HuH-7 (cell line): ENCODE measurements around the gene MRPL12.
"Not testable (repeated sequence)": the region's sequence is repeated elsewhere in the genome, so short reads cannot be mapped to it uniquely, and the experiment has no call there.

Source experiments
- DNase-seq: peaks from one replicate; pipeline ENCODE4 v3.0.0; 2011; ENCODE audit warnings: low spot score

The MRPL12 gene

DNA sequence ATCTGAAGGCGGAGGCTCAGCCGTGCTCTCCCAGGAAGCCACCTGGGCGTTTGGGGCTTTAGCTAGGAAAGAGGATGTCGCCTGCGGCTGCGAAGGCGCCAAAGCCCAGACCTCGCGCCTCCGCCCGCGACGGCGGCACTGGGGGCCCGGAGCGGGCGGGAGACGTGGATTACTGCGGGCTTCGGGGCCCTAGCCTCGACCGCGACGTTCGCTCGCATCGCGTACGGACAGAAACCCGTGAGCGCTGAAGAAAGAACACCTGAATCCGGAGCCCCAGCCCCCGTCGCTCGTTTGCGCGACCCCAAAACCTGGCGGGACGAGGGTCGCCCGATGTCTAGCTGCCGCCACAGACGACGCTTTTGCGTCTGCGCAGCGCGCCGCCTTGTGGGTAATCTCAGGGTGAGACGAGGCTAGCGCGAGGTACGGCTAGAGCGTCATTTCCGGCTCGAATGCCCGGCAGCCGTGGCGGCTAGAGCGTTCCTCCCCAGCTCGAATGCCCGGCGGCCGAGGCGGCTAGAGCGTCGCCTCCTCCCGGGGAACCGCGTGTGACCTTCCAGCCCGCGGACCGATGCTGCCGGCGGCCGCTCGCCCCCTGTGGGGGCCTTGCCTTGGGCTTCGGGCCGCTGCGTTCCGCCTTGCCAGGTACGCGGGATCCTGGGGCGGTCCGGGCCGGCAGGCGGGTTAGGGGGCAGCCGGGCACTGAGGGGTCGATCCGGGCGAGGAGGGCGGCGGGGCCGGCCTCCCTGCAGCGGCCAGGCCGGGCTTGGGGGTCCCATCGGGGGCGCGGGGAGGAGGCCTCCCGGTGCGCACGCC, at the start of gene MRPL12:
MRPL12 (plus strand) TSS at position 434 of the 813 bp plus-strand sequence; CDS start at position 569, 135 bp downstream.
- DNase-seq = peak; percentile 99

DNA sequence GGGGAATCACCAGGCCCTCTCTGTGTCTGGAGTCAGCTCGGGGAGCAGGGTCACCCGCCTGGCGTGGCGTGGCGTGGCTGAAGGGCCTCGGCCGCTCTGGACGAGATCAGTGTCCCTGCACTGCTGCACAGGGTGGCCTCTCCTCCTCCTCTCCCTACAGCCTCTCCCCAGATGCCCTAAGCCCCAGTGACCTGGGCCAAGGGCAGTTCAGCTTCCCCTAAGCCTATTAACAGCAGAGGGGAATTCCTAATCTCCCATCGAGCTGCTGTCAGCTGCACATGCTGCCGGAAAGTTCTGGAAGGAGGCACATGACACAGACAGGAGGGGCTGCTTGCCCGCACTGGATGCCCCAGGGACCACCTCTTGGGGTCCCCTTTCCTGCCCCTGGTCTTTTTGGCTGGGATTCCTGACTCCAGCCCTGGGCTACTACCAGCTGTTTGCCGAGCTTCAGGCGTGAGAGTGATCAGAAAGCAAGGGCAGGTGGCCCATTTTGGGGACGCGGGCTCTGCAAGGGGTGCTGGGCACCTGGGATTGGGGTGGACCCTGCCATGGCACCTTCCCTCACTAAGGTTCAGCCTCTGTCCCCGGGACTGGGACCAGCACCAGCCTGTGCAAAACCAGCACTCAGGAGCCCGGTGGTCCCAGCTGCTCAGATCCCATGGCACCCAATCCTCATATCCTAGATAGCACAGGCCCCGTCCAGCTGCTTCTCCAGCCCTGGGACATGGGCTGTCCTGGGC, 47.6 kb upstream of the MRPL12 start:
- no peak for DNase-seq

DNA sequence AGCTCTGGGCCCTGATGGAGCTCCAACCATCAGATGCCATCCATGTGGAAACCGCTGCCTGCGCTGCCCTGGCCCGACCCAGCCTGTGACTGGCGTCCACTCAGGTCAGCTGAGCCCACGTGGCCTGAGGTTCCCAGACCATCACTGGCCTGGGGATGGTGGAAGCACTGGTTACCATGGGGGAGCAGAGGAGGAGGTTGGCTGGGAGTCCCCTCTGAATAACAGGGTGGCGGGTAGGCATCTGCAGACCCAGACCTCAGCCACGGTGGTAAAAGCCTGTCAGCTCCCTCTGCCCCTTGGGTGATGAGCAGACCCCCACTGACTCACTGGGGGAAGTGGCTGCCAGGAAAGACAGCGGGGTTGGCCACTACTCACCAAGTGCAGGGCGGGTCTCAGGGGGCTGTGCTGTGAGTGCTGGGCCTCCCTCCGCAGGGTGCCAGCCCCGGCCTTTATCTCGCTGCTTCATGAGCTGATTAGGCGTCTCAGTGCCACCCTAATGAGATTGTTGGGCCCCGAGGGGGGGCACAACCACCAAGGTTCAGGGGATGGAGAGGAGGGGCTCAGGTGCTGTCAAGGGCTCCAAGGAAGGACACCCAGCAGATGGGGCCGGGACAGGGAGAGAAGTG, 46.9 kb upstream of the MRPL12 start, which contains the start of gene PDE6G:
PDE6G (minus strand) TSS at position 425 of the 626 bp plus-strand sequence. CDS start 3,237 bp downstream, outside the sequence.
- DNase-seq = no peak

DNA sequence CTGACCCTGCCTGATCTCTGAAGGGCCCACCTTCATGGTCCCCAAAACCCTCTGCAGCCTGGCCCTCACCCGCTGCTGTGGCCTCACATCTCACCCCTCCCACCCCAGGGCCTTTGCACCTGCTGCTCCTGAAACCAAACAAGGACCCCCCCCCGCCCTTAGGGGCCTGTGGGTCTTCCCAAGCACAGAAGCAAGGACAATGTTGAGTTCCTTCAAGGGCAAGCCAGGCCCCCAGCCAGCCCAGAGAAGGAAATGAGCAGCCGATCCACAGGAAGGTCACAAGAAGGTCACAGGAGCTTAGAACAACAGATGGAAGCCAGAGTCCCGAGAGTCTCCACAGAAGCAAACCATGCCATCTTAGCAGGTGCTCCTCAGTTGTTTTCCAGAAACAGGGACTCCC, 46.3 kb upstream of the MRPL12 start:
- no peak for DNase-seq

DNA sequence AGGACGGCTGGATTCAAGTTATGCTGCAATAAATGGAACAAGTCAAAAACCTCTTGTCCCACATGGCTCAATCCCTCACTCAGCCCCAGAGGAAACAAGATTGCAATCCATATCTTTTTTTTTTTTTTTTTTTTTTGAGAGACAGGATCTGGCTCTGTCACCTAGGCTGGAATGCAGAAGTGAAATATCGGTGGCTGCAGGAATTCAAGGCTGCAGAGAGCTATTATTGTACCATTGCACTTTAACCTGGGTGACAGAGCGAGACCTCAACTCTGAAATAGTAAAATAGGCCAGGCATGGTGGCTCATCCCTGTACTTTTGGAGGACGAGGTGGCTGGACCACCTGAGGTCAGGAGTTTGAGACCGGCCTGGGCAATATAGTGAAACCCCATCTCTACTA, 44.1 kb upstream of the MRPL12 start:
- no peak for DNase-seq

DNA sequence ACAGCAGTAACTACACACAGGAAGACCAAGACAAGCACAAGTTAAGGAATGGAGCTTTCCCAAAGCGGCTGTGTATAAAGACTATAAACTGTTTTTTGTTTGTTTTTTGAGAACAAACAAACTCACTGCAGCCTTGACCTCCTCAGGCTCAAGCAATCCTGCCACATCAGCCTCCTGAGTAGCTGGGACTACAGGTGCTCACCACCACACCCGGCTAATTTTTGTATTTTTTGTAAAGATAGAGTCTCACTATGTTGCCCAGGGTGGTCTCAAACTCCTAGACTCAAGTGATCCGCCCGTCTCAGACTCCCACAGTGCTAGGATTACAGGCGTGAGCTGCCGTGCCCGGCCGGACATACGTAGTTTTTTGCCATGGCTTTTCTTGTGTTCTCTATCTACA, 42.7 kb upstream of the MRPL12 start:
- DNase-seq = no peak

DNA sequence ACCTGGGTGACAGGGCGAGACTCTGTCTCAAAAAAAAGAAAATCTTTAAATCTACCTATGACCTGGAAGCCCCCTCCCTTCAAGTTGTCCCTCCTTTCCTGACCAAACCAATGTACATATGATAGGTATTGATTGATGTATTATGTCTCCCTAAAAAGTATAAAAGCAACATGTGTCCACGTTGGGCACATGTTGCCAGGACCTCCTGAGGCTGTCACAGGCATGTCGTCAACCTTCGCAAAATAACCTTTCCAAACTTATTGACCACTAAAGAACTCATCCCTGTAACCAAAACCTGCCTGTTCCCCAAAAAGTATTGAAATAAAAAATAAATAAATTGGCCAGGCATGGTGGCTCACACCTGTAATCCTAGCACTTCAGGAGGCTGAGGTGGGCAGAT, 41.2 kb upstream of the MRPL12 start:
- DNase-seq = no peak

DNA sequence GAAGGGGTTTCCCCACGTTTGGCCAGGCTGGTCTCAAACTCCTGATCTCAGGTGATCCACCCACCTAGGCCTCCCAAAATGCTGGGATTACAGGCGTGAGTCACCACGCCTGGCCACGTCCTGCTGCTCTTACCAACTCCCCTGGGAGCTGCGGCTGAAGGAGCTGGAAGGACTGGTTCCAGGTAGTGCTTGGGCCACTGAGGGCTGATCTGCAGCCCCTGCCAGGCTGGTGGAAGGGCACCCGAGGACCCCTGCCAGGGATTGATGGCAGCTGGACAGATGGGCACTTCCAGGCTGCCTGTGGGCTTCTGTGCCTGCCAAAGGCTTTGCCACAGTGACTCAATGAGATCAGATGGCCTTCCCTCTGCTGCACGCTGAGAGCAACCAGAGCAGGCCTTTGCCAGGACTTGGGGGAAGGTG, 39.1 kb upstream of the MRPL12 start:
- no peak for DNase-seq

DNA sequence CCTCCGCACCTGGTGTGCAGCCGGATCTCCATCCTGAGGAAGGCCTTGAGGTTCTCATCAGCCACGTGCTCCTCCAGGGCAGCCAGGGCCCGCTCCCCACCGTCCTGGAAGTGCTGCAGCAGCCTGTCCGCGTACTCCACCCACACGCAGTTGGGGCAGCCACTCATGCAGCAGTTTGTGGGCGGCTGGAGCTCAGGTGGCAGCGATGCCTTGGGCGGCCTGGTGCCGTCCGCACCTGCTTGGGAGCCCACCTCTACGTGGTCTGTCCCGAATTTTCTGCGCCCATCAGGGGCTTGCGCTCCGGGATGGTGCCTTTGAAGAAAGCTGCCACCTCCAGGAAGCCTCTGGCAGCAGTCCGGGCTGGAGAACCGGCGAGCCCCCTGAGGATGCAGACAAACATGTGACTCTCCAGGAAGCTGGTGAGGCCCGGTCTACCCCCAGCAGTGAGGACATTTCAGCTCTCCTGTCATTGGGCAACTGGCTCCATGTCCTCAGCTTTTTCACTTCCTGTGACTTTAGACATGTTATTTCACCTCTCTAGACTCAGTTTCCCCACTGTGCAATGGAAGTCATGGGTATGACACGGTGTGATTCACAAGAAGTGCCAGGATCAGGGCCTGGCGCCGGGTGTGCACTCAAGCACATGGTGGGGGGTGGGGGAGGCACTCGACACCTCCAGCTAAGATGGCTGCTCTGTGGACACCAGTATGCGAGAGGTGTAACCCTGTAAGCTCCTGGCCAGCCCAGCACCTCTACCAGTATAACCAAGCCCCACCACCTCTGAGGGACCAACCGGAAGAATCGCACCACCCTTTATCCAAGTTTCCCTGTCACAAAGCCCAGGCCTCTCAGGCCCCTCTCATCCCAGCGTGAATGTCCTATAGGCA, 37.7 kb upstream of the MRPL12 start:
- peak; percentile 49 for DNase-seq

DNA sequence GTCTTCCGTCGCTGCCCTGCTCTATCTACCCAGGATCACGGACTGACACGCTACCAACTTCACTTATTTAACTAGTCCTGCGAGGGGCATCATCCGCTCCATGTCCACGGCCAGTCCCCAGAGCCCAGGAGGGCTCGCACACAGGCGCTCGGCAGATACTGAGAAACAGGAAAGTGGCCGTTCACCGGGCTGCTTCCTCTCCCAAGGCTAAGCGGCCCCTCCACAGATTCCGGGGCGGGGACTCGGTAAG, 37.1 kb upstream of the MRPL12 start:
- DNase-seq = no peak

DNA sequence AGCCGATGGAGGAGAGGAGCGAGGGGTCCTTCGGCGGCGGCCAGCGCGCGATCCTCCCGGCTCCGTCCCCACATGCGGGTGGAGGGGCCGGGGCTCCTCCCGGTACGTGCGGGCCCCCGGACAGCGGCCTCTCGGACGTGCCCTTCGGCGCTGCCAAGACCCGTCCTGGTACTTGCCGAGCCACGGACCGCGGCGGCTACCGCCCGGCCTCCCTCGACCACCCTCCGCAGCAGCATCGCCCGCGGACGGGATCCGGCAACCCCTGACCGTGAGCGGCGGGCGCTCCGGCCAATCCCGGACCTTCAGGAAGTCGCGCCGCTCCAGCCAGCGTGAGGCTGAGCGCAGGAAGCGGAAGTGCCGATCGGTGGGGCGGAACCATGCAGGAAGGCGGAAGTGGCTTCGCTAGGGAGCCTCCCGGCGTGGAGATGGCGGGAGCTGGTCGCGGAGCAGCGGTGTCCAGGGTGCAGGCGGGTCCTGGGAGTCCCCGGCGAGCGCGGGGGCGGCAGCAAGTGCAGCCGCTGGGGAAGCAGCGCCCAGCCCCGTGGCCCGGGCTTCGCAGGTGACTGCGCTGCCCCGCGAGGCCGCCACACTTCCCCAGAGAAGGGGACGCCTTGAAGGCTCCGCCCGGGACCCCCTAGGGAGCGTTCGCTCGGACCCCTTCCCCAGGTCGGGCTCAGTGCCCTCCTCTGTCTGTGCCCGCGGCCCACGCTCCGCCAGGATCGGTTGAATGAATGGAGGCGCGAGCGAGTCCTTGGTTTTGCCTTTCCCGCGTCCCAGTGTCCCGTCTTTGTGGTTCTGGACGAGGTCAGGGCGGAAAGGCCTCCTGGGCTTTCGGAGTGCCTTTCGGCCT, 36.6 kb upstream of the MRPL12 start, which contains the start of the genes CCDC137 and OXLD1:
CCDC137 (plus strand) TSS at position 396 of the 850 bp plus-strand sequence; CDS start at position 426, 30 bp downstream.
OXLD1 (minus strand) TSS at position 264 of the 850 bp plus-strand sequence; CDS start at position 236, 28 bp downstream.
- peak; percentile 99 for DNase-seq

DNA sequence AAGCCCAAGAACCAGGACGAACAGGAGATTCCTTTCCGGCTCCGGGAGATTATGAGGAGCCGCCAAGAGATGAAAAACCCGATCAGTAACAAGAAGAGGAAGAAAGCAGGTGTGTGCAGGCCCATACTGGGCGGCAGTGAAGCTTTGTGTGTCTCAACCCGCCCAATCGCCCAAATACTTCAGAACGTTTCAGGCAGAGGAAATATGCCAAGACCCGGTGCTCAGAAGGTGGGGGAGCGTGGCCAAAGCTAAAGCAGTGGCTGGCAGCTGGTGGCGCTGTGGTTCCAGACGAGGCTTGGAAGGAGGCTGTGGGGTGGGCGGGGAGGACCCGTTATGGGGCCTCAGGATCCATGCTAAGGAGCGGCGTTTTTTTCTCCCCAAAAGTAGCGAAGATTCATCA, 35.4 kb upstream of the MRPL12 start:
- no peak for DNase-seq

DNA sequence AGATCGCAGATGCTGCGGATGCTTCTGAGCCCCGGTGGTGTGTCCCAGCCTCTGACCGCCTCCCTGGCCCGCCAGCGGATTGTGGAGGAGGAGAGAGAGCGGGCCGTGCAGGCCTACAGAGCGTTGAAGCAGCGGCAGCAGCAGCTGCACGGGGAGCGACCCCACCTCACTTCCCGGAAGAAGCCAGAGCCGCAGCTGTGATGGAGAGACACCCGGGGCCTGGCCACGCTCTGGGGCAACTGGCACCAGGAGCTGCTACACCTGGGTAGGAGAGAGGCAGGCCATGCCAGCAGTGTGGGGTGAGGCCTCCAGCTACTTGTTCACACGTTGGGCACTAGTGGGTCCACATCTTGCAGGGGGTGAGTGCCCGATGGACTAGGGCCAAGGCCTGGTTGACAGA, 30.7 kb upstream of the MRPL12 start:
- DNase-seq = no peak

DNA sequence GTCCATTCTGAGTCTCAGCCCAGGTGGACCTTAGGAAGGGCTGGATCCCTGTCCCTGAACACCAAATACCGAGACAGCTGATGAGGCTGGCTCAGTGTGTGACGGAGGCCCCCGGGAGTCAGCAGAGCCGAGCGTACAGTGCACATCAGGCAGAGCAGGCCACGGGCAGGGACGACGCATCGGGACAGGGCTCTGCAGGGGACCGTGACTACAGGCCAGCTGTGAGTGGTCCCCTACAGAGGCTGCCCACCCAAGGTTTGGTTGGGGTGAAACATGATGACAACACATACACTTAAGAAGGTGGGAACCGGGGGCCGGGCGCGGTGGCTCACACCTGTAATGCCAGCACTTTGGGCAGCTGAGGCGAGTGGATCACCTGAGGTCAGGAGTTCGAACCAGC, 30.2 kb upstream of the MRPL12 start:
- no peak for DNase-seq

DNA sequence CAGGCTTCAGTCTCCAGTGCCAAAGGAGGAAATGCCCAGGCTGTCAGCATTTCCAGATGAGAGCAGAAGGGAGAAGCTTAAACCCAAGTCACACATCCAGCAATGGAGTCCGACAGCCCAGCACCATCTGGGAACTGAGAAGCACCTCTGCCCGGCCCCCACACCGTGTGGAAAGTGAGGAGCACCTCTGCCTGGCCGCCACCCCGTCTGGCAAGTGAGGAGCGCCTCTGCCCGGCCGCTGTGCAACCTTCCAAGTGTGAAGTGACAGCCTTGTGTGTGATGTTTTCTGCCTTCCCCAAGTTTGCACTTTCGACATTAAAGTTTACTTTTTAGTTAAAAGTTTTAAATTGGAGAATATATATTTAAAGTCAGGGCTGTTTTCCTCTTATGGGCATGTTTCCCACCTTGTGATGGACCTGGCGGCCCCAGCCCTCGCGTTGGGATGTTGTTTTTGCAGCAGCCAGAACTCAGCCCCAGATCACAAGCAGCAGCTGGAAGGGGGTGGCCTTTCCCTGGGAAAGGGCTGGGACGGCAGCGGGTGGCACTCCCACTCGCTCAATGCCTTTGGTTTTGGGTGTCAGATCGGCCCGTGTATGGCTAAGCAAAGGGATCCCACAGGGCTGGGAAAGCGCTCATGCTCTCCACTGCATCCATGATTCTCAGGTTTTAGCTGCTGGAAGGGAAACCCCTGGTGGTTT, 29.5 kb upstream of the MRPL12 start:
- no peak for DNase-seq

DNA sequence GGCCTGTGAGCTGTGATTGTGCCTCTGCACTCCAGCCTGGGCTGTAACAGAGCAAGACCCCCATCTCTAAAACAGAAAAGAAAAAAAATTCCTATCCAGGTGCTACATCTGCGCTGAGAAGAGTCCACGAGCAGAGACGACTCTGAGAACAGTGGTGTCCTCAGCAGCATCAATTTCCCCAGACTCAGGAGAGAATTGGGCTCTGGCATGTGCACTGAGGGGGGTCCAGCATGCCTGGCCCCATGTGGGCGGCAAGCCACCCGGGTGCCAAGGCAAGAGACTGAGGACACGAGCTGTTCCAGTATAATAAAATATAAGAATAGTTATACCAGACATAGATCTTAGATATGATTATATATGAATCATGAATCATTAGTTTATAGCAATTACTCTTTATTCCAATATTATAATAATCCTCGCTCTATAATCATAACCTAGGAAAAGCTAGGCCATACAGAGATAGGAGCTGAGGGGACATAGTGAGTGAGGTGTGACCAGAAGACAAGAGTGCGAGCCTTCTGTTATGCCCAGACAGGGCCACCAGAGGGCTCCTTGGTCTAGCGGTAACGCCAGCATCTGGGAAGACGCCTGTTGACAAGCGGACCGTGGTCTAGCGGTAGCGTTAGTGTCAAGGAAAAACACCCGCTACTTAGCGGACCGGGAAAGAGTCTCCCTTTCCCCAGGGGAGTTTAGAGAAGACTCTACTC, 27.5 kb upstream of the MRPL12 start:
- not testable (repeated sequence) for DNase-seq

DNA sequence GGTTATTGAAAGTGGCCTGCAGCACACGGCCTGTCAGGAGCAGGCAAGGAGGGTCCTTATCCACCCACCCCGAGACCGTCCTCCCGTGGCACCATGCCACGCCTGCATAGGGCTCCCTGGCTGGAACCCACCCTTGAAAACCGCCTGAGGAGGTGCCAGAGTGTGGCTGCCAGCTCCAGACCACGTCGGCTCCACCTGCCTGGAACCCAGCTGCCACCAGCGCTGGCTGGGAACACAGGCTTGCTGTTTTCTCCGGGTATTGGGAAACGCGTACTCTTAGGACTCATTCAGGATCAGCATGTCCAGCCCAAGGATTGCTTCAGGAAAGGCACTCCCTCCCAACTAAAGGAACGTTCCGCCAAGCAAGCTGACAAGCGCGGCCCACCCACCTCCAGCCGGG, 26.3 kb upstream of the MRPL12 start:
- DNase-seq = no peak

DNA sequence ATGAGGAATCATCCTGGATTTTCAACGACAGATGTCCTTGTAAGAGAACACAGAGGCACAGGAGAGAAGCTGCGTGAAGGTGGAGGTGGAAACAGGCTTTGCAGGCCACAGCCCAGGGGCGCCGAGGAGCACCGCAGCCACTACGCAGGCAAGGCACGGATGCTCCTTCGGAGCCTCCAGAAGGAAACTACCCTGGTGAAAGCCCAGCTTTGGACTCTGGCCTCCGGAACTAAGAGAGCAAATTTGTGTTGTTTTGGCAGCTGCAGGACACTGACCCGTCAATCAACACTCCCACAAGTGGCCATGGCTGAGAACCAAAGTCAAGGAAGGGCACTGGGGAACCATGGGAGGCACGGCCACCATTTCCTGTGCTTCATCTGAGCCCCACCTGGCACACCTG, 23.0 kb upstream of the MRPL12 start:
- no peak for DNase-seq

DNA sequence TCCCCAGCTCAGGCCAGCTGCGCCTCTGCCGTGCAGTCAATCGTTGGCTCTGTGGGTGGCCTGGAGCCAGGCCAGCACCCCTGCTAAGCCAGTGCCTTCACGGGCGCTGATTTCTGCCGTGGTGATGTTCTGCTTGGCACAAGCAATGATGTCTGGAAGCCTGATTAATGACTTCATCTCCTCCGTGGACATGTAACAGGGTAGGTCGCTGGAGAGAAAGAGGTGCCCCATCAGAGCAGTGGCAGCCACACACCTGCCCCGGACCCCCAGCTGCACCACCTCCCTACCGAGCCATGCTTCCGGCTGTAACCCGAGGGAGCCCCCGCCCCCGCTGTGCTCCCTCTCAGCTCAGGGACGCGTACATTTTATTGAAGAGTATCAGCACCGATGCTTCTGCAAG, 21.5 kb upstream of the MRPL12 start:
- DNase-seq = no peak
